ENCODE data around the gene ESCO1.

Gene ESCO1

DNA sequence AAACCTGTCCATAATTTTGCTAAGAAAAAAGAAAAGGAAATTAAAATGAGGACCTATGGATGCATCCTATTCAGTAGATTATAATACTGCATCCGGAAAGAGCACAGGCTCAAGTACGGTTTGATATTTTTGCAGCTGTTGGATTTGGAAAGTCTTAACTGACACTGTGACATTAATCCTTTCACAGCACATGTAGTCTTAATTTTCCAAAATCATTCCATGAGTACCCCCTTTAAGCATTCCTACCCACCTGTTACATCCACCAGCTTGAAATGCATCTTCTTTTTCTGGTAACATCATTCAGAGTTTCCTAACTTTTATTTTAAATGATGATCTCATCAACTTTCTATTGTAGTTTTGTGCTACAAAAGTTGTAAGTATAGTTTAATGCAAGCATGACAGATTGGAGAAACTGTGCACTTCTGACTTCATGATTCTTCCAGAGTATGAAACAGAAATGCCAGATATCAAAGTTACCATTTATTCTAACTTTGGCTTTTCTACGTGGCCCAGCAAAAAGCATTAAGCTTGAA, 113.5 kb downstream of the ESCO1 start:
- no peak for DNase-seq (ENCODE audit: low read depth)

DNA sequence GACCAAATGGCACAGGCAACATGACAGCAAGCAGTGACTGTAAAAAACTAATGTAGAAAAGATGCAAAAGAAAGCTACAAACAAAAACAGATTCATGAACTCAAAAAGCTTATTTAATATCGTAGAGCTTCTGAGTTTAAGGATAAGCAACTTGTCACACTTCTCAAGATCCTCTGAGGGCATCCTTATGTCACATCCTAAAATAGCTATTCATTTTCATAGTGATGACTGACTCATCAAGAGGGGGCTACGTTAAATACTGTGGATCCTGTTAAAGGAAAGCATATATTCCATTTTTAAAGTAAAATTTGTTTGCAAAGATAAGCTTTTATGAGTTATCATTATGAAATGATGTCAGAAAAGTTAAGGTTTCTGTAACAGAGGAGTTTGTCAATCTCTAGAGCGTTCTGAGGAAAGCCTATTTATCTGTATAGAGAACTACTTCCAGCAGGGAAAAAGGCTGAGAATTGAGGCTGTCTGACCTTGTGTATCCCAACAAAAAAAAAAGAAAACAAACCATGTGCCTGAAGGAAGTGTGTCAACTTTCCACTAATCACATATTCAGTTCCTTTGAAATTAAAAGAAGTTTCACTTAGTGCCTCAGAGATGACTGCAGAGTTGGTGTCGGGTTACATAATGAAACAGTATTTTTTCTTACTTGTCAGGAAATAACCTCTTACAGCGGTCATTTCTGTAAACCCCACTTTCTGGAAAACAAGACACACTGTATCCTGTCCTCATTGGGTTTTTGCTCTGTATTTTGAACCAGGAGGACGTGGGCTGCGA, 115.5 kb downstream of the ESCO1 start:
- DNase-seq (ENCODE audit: low read depth): no peak

DNA sequence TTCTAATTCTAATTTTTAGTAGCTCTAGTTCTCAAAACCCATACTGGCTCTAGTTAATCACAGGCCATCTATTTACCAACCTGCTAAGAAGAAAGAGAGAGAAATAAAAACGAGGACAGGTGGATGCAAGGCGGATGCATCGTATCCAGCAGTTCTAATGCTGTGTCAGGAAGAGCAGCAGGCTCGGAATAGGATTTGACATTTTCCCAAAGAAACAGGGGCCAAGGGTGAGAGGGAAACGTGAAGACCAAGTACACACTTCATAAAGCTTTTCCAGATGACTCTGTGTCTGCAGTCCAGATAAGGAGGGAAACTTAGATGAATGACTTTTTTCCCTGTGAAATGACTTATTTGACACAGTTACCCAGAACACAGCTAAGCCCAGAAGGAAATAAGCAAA, 117.5 kb downstream of the ESCO1 start:
- DNase-seq (ENCODE audit: low read depth): no peak

GRCh38 chr18:21481739-21482138, 118.8 kb downstream of the ESCO1 start:
- no peak for DNase-seq (ENCODE audit: low read depth)

- DNase-seq (ENCODE audit: low read depth): no peak
Observed at GRCh38 chr18:21479721-21480120, 120.8 kb downstream of the ESCO1 start.
